GM12878 (cell line): ENCODE results near the gene VDR. TPM values are rescaled to one million over a fixed set of nuclear protein-coding genes. Genes with fewer than 3 reads are reported as not detected.

ENCODE experiments used
- ATAC-seq: fragments of 200-7000 bp; cut with Tn5 transposase; 3 replicates; pipeline ENCODE4 v1.9.1; 2020; ENCODE audit warnings: mild to moderate bottlenecking, moderate library complexity
- BruUV-seq: library from RNA; stranded (reverse); fragments of 400-500 nt; replicated peaks from 2 replicates; lab custom pipeline; 2021; lab: Mats Ljungman, UMichigan
- CTCF ChIA-PET: fragments of 300-600 bp; sonication (Branson Sonifier 250); formaldehyde crosslinking; extraction: SDS; loops from one replicate; lab custom pipeline; 2021; ENCODE audit warnings: inconsistent platforms; lab: Yijun Ruan, JAX
- POLR2A ChIA-PET: fragments of 350-600 bp; formaldehyde crosslinking; extraction: SDS; loops from one replicate; lab custom pipeline; 2021; ENCODE audit warnings: inconsistent platforms; lab: Charles Lee
- RAD21 ChIA-PET: fragments of 300-600 bp; sonication (Branson Sonifier 250); formaldehyde crosslinking; loops from one replicate; lab custom pipeline; 2023; ENCODE audit warnings: antibody characterized with exemption; ENCODE audit not compliant: unreplicated experiment; lab: Charles Lee
- SMC1A ChIA-PET: fragments of 300-600 bp; sonication (Branson Sonifier 250); formaldehyde crosslinking; loops from one replicate; lab custom pipeline; 2023; ENCODE audit not compliant: unreplicated experiment, uncharacterized antibody; lab: Charles Lee
- DNase-seq: peaks from one replicate; pipeline ENCODE4 v3.0.0-alpha.2; 2011; ENCODE audit warnings: low read depth, low spot score
- FAIRE-seq: peaks from 3 replicates; lab custom pipeline; 2011; peaks lifted over from hg19 to GRCh38; lab: Jason Lieb, UNC
- H2AFZ ChIP-seq: 2 replicates; pipeline ENCODE4 v1.6.0; 2011; ENCODE audit warnings: low read depth, low read length, control low read depth; ENCODE audit not compliant: control insufficient read depth
- H3K27ac ChIP-seq: 2 replicates; pipeline ENCODE4 v1.5.1; 2011; ENCODE audit warnings: control low read depth; ENCODE audit not compliant: control insufficient read depth, insufficient read depth
- H3K27me3 ChIP-seq, 2 experiments: replicated peaks in 1 of 2; 2 replicates each; pipeline versions ENCODE4 v1.6.0 to v1.6.1; 2011; ENCODE audit warnings: low read length in 1 of 2; ENCODE audit not compliant: control insufficient read depth in 2 of 2, insufficient read depth in 2 of 2
- H3K36me3 ChIP-seq, 2 experiments: 2 replicates each; pipeline ENCODE4 v1.5.1; 2011; ENCODE audit warnings: low read length in 1 of 2; ENCODE audit not compliant: control insufficient read depth in 2 of 2, insufficient read depth in 2 of 2
- H3K4me1 ChIP-seq: 2 replicates; pipeline ENCODE4 v1.6.1; 2011; ENCODE audit warnings: mild to moderate bottlenecking, low read length, moderate library complexity, mixed read lengths; ENCODE audit not compliant: control insufficient read depth, insufficient read depth
- H3K4me2 ChIP-seq: 2 replicates; pipeline ENCODE4 v1.6.0; 2011; ENCODE audit warnings: control low read depth; ENCODE audit not compliant: control insufficient read depth, insufficient read depth
- H3K4me3 ChIP-seq: fragments of 200-600 bp; sonication (generic); 2 replicates; pipeline ENCODE4 v1.5.1; 2016
- H3K79me2 ChIP-seq: 2 replicates; pipeline ENCODE4 v1.6.0; 2011; ENCODE audit warnings: low read length; ENCODE audit not compliant: control insufficient read depth, insufficient read depth
- H3K9ac ChIP-seq: 2 replicates; pipeline ENCODE4 v1.8.0; 2011; ENCODE audit warnings: low read length, control low read depth, mixed read lengths; ENCODE audit not compliant: control insufficient read depth, insufficient read depth
- H3K9me3 ChIP-seq: replicated peaks from 3 replicates; pipeline ENCODE4 v1.5.1; 2011; ENCODE audit warnings: mild to moderate bottlenecking, low read length; ENCODE audit not compliant: control insufficient read depth, insufficient read depth
- H4K20me1 ChIP-seq: 2 replicates; pipeline ENCODE4 v1.6.0; 2011; ENCODE audit not compliant: control insufficient read depth, insufficient read depth
- CBX3 ChIP-seq: fragments of 200-600 bp; sonication (generic); IDR thresholded peaks from 2 replicates; pipeline ENCODE4 v1.6.1; 2016; ENCODE audit warnings: low read depth, borderline replicate concordance
- MAX ChIP-seq: IDR thresholded peaks from 2 replicates; pipeline ENCODE4 v1.6.1; 2012; ENCODE audit warnings: low read depth, low read length, improper control_type of control experiment
- NKRF ChIP-seq: fragments of 450-650 bp; conservative IDR thresholded peaks from 2 replicates; pipeline ENCODE4 v1.6.1; 2017; ENCODE audit warnings: mild to moderate bottlenecking, moderate library complexity
- NR2C1 ChIP-seq: fragments of 450-650 bp; IDR thresholded peaks from 2 replicates; pipeline ENCODE4 v1.6.1; 2017; ENCODE audit warnings: antibody characterized with exemption, mild to moderate bottlenecking, moderate library complexity
- RAD51 ChIP-seq: fragments of 450-650 bp; IDR thresholded peaks from 2 replicates; pipeline ENCODE4 v1.6.1; 2016; ENCODE audit warnings: moderate library complexity, mild to moderate bottlenecking, inconsistent platforms
- RBBP5 ChIP-seq: fragments of 200-600 bp; sonication (generic); conservative IDR thresholded peaks from 2 replicates; pipeline ENCODE4 v1.6.1; 2016
- RUNX3 ChIP-seq: IDR thresholded peaks from 2 replicates; pipeline ENCODE4 v1.6.1; 2012; ENCODE audit warnings: low read length, inconsistent platforms
- ZNF217 ChIP-seq: fragments of 450-650 bp; IDR thresholded peaks from 2 replicates; pipeline ENCODE4 v1.6.1; 2017; ENCODE audit warnings: antibody characterized with exemption, mild to moderate bottlenecking
- WGBS: methylation state at CpG from one replicate; pipeline ENCODE4 v1.1.6; 2016; ENCODE audit warnings: low lambda C conversion rate; ENCODE audit not compliant: insufficient replicate concordance, insufficient coverage; ENCODE audit errors: missing lambda C conversion rate; 5-methylcytosine and 5-hydroxymethylcytosine counted together
- in situ Hi-C: fragments of 300-500 bp; cut with MboI; formaldehyde crosslinking; loops from 9 replicates; pipeline ENCODE4 v1.14.3; 2018; ENCODE audit warnings: mixed read lengths
- intact Hi-C: fragments of 100-400 bp; cut with micrococcal nuclease; formaldehyde crosslinking; loops from one replicate; pipeline ENCODE4 v1.14.2; 2022; ENCODE audit not compliant: unreplicated experiment
- polyA plus RNA-seq, 11 experiments: library from polyadenylated mRNA; depleted of rRNA in 4 of 11; unstranded in 6 of 11; stranded (reverse) in 5 of 11; fragments of >200 nt; fragmentation: Nextera tagmentation in 4 of 11; fragmentation: Illumina TruSeq in 1 of 11; extraction: Ambion mirVana in 4 of 11; extraction: Trizol in 1 of 11; gene quantifications; 1 replicate in 1 of 11; 2 replicates in 10 of 11; pipeline versions ENCODE4 v1.2.1 to v1.2.3, GENCODE V29; 2011 to 2016; ENCODE audit warnings: inconsistent platforms in 2 of 11, missing spikeins in 2 of 11, low read depth in 1 of 11
- total RNA-seq, 4 experiments: library from RNA; depleted of rRNA in 3 of 4; stranded (reverse); fragments of >200 nt in 3 of 4; fragmentation: Illumina TruSeq in 1 of 4; extraction: Trizol in 1 of 4; gene quantifications; 2 replicates each; pipeline versions ENCODE4 v1.2.1 to v1.2.3, GENCODE V29; 2013 to 2021
- TF ChIP-seq, protein P1 (sequence below): IDR thresholded peaks from 2 replicates; pipeline ENCODE4 v1.6.1; 2012; ENCODE audit warnings: low read depth, low read length, improper control_type of control experiment
- TF ChIP-seq, protein P2 (sequence below): fragments of 450-650 bp; IDR thresholded peaks from 2 replicates; pipeline ENCODE4 v1.6.1; 2017; ENCODE audit warnings: antibody characterized with exemption, mild to moderate bottlenecking, moderate library complexity

VDR gene
- total and polyA plus RNA-seq, 10 of the 15 experiments (the other 5 are each of a cell fraction or from before 2014, with no cell fraction given) = 0.27 to 7.9 (median 3.0) TPM

GRCh38 chr12:47874316-47874715 is 30.5 kb downstream of the VDR start:
- in situ Hi-C loops = no loop called here
- 61% methylated on average over 5 of the region's 5 CpGs for WGBS
- DNase-seq (no peak), FAIRE-seq (no peak), ATAC-seq (no peak)
- Histone ChIP-seq H2AFZ (no peak overlapping the region), H3K36me3 (no peaks in the 10 kb centered on the region; a peak in 1 of 4 replicates), H3K4me2 (no peak overlapping the region), H3K27ac (no peak overlapping the region), H3K4me1 (peaks cover 13% of the 10 kb centered on the region), H3K9me3 (no peaks in the 10 kb centered on the region), H3K4me3 (no peak overlapping the region), H3K79me2 (no peaks in the 10 kb centered on the region), H3K9ac (no peak overlapping the region), H4K20me1 (no peaks in the 10 kb centered on the region), H3K27me3 (no peaks in the 10 kb centered on the region)
- intact Hi-C loops = no loop called here
- no TSS peak for BruUV-seq
- ChIA-PET CTCF (interaction anchor here (1.2 to 2.1 kb wide), 3 partner anchors 9 to 26 kb away, joined by 3 to 9 read pairs (median 6); no protein-coding TSS in a partner anchor), SMC1A (interaction anchor here (1.0 to 9.0 kb wide), 3 partner anchors 10 to 23 kb away, joined by 3 to 118 read pairs (median 4); no protein-coding TSS in a partner anchor), RAD21 (interaction anchor here (1.4 kb wide), 1 partner anchor 12 kb away, joined by 4 read pairs; no protein-coding TSS in a partner anchor), POLR2A (interaction anchor here (0.5 to 1.1 kb wide), 2 partner anchors 10 to 268 kb away, joined by 3 read pairs; no protein-coding TSS in a partner anchor)
- TF ChIP-seq RUNX3 (no peak), MAX (no peak), NR2C1 (no peak), NKRF (no peak), RBBP5 (no peak), ZNF217 (no peak), RAD51 (no peak), CBX3 (no peak)
- TF ChIP-seq, protein P1, sequence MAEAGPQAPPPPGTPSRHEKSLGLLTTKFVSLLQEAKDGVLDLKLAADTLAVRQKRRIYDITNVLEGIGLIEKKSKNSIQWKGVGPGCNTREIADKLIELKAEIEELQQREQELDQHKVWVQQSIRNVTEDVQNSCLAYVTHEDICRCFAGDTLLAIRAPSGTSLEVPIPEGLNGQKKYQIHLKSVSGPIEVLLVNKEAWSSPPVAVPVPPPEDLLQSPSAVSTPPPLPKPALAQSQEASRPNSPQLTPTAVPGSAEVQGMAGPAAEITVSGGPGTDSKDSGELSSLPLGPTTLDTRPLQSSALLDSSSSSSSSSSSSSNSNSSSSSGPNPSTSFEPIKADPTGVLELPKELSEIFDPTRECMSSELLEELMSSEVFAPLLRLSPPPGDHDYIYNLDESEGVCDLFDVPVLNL = no peak
- TF ChIP-seq, protein P2, sequence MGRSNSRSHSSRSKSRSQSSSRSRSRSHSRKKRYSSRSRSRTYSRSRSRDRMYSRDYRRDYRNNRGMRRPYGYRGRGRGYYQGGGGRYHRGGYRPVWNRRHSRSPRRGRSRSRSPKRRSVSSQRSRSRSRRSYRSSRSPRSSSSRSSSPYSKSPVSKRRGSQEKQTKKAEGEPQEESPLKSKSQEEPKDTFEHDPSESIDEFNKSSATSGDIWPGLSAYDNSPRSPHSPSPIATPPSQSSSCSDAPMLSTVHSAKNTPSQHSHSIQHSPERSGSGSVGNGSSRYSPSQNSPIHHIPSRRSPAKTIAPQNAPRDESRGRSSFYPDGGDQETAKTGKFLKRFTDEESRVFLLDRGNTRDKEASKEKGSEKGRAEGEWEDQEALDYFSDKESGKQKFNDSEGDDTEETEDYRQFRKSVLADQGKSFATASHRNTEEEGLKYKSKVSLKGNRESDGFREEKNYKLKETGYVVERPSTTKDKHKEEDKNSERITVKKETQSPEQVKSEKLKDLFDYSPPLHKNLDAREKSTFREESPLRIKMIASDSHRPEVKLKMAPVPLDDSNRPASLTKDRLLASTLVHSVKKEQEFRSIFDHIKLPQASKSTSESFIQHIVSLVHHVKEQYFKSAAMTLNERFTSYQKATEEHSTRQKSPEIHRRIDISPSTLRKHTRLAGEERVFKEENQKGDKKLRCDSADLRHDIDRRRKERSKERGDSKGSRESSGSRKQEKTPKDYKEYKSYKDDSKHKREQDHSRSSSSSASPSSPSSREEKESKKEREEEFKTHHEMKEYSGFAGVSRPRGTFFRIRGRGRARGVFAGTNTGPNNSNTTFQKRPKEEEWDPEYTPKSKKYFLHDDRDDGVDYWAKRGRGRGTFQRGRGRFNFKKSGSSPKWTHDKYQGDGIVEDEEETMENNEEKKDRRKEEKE = no peak
